Measurements from ENCODE around the gene SLC35B3. TPM values are rescaled to one million over a fixed set of nuclear protein-coding genes. Genes with fewer than 3 reads are reported as not detected.

Gene SLC35B3
- total RNA-seq, 1 experiment from 2014 or later, result 6.5 TPM

- Histone ChIP-seq H3K9me3 (ENCODE audit: low read length) (no peaks in the 10 kb centered on the region), H3K9ac (ENCODE audit: low read length) (no peak overlapping the region), H3K36me3 (ENCODE audit: low read depth, low read length) (peaks cover 16% of the 10 kb centered on the region; the same call in 1 of the 2 replicates), H3K27ac (ENCODE audit: low read length) (no peak overlapping the region), H4K20me1 (ENCODE audit: low read length) (no peaks in the 10 kb centered on the region), H3K4me1 (ENCODE audit: insufficient read depth, low read length) (no peaks in the 10 kb centered on the region), H3K79me2 (ENCODE audit: low read length) (no peaks in the 10 kb centered on the region), H3K27me3 (ENCODE audit: low read length) (no peaks in the 10 kb centered on the region), H2AFZ (ENCODE audit: low read length) (no peak overlapping the region), H3K4me2 (ENCODE audit: low read length) (no peak overlapping the region), H3F3A (ENCODE audit: low read length, unreplicated experiment) (no peaks in the 10 kb centered on the region), H3K4me3 (ENCODE audit: low read length) (no peak overlapping the region), H3K9me2 (replicated peaks; ENCODE audit: low read length) (no peaks in the 10 kb centered on the region)
- intact Hi-C loops (cut with micrococcal nuclease), result no loop called here
- CTCF ChIA-PET, result interaction anchor here (0.5 kb wide), 1 partner anchor 288 kb away, joined by 3 read pairs; no protein-coding TSS in a partner anchor
- BruUV-seq (replicated peaks), result no TSS peak
- DNase-seq (no peak), ATAC-seq (no peak)
- no peak for TF ChIP-seq CTCF (conservative IDR thresholded peaks at IDR 0.05; ENCODE audit: low read depth, low read length)
- TF ChIP-seq EZH2 (IDR thresholded peaks at IDR 0.05; ENCODE audit: low read length, unreplicated experiment), result no peak
- no peak for TF ChIP-seq EZH2phosphoT487 (IDR thresholded peaks at IDR 0.05; ENCODE audit: borderline replicate concordance, low read length)
- POLR2A ChIA-PET (ENCODE audit: unreplicated experiment), result no interaction called here
These were observed 15.2 kb downstream of the SLC35B3 start for GRCh38 chr6:8420031-8420588.

GRCh38 chr6:8415913-8416312 is 19.4 kb downstream of the SLC35B3 start:
- Histone ChIP-seq H3K9ac (ENCODE audit: low read length) (no peak overlapping the region), H2AFZ (ENCODE audit: low read length) (no peak overlapping the region), H3K4me2 (ENCODE audit: low read length) (no peak overlapping the region), H3K4me3 (ENCODE audit: low read length) (no peak overlapping the region), H3K9me3 (ENCODE audit: low read length) (no peaks in the 10 kb centered on the region), H3K4me1 (ENCODE audit: insufficient read depth, low read length) (no peaks in the 10 kb centered on the region), H3K27ac (ENCODE audit: low read length) (no peak overlapping the region), H3K9me2 (replicated peaks; ENCODE audit: low read length) (no peaks in the 10 kb centered on the region), H3K27me3 (ENCODE audit: low read length) (no peaks in the 10 kb centered on the region), H3K36me3 (ENCODE audit: low read depth, low read length) (peaks cover 38% of the 10 kb centered on the region), H4K20me1 (ENCODE audit: low read length) (no peaks in the 10 kb centered on the region), H3F3A (ENCODE audit: low read length, unreplicated experiment) (no peaks in the 10 kb centered on the region), H3K79me2 (ENCODE audit: low read length) (no peaks in the 10 kb centered on the region)
- CTCF ChIA-PET, result no interaction called here
- DNase-seq (no peak), ATAC-seq (no peak)
- BruUV-seq (replicated peaks), result no TSS peak
- intact Hi-C loops (cut with micrococcal nuclease), result no loop called here
- POLR2A ChIA-PET (ENCODE audit: unreplicated experiment), result no interaction called here
- TF ChIP-seq EZH2 (IDR thresholded peaks at IDR 0.05; ENCODE audit: low read length, unreplicated experiment), result no peak
- TF ChIP-seq EZH2phosphoT487 (IDR thresholded peaks at IDR 0.05; ENCODE audit: borderline replicate concordance, low read length), result no peak
- no peak for TF ChIP-seq CTCF (conservative IDR thresholded peaks at IDR 0.05; ENCODE audit: low read depth, low read length)

- no peaks in the 10 kb centered on the region for H3K79me2 ChIP-seq (ENCODE audit: low read length)
- intact Hi-C loops (cut with micrococcal nuclease), result no loop called here
- H3K4me3 ChIP-seq (ENCODE audit: low read length), result no peak overlapping the region
- no peaks in the 10 kb centered on the region for H3K9me3 ChIP-seq (ENCODE audit: low read length)
- TF ChIP-seq EZH2 (IDR thresholded peaks at IDR 0.05; ENCODE audit: low read length, unreplicated experiment) (no peak), EZH2phosphoT487 (IDR thresholded peaks at IDR 0.05; ENCODE audit: borderline replicate concordance, low read length) (no peak), CTCF (conservative IDR thresholded peaks at IDR 0.05; ENCODE audit: low read depth, low read length) (no peak)
- DNase-seq (no peak), ATAC-seq (no peak)
- no peaks in the 10 kb centered on the region for H3F3A ChIP-seq (ENCODE audit: low read length, unreplicated experiment)
- H3K27ac ChIP-seq (ENCODE audit: low read length), result no peak overlapping the region
- no peaks in the 10 kb centered on the region for H4K20me1 ChIP-seq (ENCODE audit: low read length)
- BruUV-seq (replicated peaks), result no TSS peak
- peaks cover 38% of the 10 kb centered on the region for H3K36me3 ChIP-seq (ENCODE audit: low read depth, low read length)
- no peak overlapping the region for H3K9ac ChIP-seq (ENCODE audit: low read length)
- H3K4me1 ChIP-seq (ENCODE audit: insufficient read depth, low read length), result no peaks in the 10 kb centered on the region
- no peaks in the 10 kb centered on the region for H3K9me2 ChIP-seq (replicated peaks; ENCODE audit: low read length)
- no peaks in the 10 kb centered on the region for H3K27me3 ChIP-seq (ENCODE audit: low read length)
- POLR2A ChIA-PET (ENCODE audit: unreplicated experiment), result no interaction called here
- CTCF ChIA-PET, result no interaction called here
- H2AFZ ChIP-seq (ENCODE audit: low read length), result no peak overlapping the region
- H3K4me2 ChIP-seq (ENCODE audit: low read length), result no peak overlapping the region
These were observed 20.1 kb downstream of the SLC35B3 start for GRCh38 chr6:8415280-8415679.

Data from PC-3 (cell line).